Measurements from ENCODE around the gene UBAC1.

- TF ChIP-seq EZH2 (IDR thresholded peaks at IDR 0.05; ENCODE audit: borderline replicate concordance, insufficient read depth, low read length, poor library complexity, severe bottlenecking), result no peak
- TF ChIP-seq CTCF (IDR thresholded peaks at IDR 0.05; ENCODE audit: poor library complexity, severe bottlenecking), result no peak
- no peak for TF ChIP-seq REST (IDR thresholded peaks at IDR 0.05; ENCODE audit: borderline replicate concordance)
These were observed 7.4 kb upstream of the UBAC1 start for GRCh38 chr9:135968601-135969000.
